ENCODE results near the gene EXOC6B. TPM values are rescaled to one million over a fixed set of nuclear protein-coding genes. Genes with fewer than 3 reads are reported as not detected.
A peak's percentile ranks its signal among the peaks of the same experiment; 100 is the strongest.

The EXOC6B gene
- total and polyA plus RNA-seq, 9 of the 15 experiments (the other 6 are each of a cell fraction or from before 2014, with no cell fraction given) = 0.28 to 4.2 (median 2.0) TPM

DNA sequence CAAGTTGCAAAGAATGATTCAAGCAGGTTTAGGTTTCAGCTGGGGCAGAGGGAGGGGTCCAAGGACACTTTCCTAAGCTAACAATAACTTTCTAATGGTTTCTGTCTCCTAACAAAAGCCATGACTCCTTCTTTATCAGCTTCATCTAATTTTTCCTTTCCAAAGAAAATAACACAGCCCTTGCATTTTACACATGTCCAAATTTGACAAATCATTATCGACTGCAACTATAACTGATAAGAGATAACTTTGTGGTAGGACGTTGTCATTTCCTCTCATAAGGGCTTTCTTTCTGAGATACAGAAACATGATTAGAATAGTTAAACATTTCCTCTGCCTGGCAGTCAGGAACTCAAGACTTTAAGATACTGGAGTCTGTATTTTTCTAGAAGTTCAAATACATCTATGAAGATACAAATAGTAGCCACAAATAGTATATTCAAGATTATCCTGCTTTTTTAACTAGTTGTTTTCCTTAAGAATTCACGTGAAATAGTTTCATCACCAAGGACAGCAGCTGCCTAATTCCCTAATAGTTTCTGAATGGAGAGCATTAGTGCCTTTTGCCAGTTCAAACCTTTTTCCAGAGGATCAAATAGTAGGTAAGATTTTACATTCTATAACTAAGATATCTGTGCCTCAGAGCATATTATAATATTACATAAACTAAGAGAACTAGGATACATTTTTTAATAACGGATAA lies 263.2 kb downstream of the EXOC6B start (continued):
- TF ChIP-seq FOXK2 (conservative IDR thresholded peaks at IDR 0.05 in 1 of 2, IDR thresholded peaks at IDR 0.05 in 1 of 2; ENCODE audit: low read depth in 2 of 2) (no peak), ZKSCAN1 (IDR thresholded peaks at IDR 0.05; ENCODE audit: low read depth, low read length) (no peak), ZBED1 (IDR thresholded peaks at IDR 0.05) (no peak)
- TF ChIP-seq, protein P1, sequence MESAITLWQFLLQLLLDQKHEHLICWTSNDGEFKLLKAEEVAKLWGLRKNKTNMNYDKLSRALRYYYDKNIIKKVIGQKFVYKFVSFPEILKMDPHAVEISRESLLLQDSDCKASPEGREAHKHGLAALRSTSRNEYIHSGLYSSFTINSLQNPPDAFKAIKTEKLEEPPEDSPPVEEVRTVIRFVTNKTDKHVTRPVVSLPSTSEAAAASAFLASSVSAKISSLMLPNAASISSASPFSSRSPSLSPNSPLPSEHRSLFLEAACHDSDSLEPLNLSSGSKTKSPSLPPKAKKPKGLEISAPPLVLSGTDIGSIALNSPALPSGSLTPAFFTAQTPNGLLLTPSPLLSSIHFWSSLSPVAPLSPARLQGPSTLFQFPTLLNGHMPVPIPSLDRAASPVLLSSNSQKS (CRISPR knock-in tag; IDR thresholded peaks at IDR 0.05) = no peak

DNA sequence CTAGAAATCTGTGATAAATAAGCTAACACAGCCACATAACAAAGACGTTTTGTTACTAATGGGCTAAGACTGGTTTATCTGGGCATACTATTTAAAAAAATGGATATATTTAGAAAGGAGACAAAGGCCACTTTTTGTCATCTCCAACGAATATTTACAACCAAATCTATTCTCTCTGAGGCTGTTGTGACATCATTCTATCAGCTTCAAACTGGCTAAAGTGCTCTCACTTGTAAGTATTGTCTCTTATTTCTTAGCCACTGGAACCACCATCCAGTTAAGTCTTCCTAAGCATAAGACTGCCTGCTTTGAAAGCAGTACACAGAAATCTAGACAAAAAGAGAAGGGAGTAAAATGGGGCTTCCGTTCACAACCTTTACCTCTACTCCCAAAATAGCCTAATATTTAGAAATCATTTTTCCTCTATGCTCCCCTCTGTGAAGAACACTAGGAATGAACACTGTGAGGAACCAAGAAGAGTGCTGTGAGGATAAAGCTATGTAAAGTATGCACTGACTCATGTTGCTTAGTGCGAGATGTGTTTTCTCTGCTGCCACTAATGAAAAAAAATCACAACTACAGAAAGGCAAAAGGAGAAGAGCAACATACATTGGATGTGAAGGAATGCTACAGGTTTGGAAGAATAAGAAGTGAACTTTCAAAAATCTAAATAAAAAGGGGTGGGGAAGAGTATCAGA lies 264.1 kb downstream of the EXOC6B start:
- intact Hi-C loops (cut with micrococcal nuclease) = no loop called here
- Histone ChIP-seq H3K36me3 (ENCODE audit: control insufficient read depth, insufficient read depth, low read length) (no peaks in the 10 kb centered on the region), H2AFZ (ENCODE audit: low read depth, low read length) (peak overlapping the region; percentile 48; the same call in 1 of the 2 replicates), H3K9ac (ENCODE audit: insufficient read depth in 1 of 2, low read depth in 2 of 2, low read length in 2 of 2) (no peak overlapping the region), H3K4me2 (ENCODE audit: insufficient read depth, low read length) (no peak overlapping the region), H3K9me3 (replicated peaks; ENCODE audit: control insufficient read depth, insufficient read depth, low read depth, low read length) (no peaks in the 10 kb centered on the region), H3K4me3 (no peak overlapping the region), H3K9me1 (ENCODE audit: control insufficient read depth, insufficient read depth, low read length) (no peaks in the 10 kb centered on the region), H3K27ac (ENCODE audit: extremely low read depth, low read depth, low read length) (no peak overlapping the region), H3K4me1 (replicated peaks in 1 of 2; ENCODE audit: control insufficient read depth in 2 of 2, insufficient read depth in 2 of 2, low read length in 2 of 2) (no peaks in the 10 kb centered on the region; a peak in 1 of 5 replicates), H3K79me2 (ENCODE audit: control insufficient read depth, insufficient read depth, low read length) (no peaks in the 10 kb centered on the region), H3K27me3 (ENCODE audit: control insufficient read depth in 2 of 2, insufficient read depth in 2 of 2, low read length in 2 of 2) (no peaks in the 10 kb centered on the region), H4K20me1 (replicated peaks; ENCODE audit: control insufficient read depth, insufficient read depth, low read length) (no peaks in the 10 kb centered on the region)
- DNase-seq (ENCODE audit: extremely low read depth in 1 of 4, low spot score in 3 of 4) (no peak), FAIRE-seq (no peak), ATAC-seq (peak; percentile 69)
- no peak for TF ChIP-seq ZNF444 (CRISPR knock-in tag; IDR thresholded peaks at IDR 0.05)
- TF ChIP-seq ZNF668 (CRISPR knock-in tag; IDR thresholded peaks at IDR 0.05) = no peak
- no peak for TF ChIP-seq CEBPB (tag; IDR thresholded peaks at IDR 0.05)
- no peak for TF ChIP-seq CHD1 (IDR thresholded peaks at IDR 0.05; ENCODE audit: low read length)
- no peak for TF ChIP-seq SMARCA4 (IDR thresholded peaks at IDR 0.05)
- TF ChIP-seq TBP (optimal IDR thresholded peaks at IDR 0.05; ENCODE audit: low read depth, low read length) = peak; percentile 80
- TF ChIP-seq, protein P2, sequence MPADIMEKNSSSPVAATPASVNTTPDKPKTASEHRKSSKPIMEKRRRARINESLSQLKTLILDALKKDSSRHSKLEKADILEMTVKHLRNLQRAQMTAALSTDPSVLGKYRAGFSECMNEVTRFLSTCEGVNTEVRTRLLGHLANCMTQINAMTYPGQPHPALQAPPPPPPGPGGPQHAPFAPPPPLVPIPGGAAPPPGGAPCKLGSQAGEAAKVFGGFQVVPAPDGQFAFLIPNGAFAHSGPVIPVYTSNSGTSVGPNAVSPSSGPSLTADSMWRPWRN (IDR thresholded peaks at IDR 0.05; ENCODE audit: low read depth) = no peak
- in situ Hi-C loops (cut with MboI) = no loop called here
- POLR2A ChIA-PET = interaction anchor here (1.2 to 1.4 kb wide), 2 partner anchors 16 to 17 kb away, joined by 3 to 4 read pairs; no protein-coding TSS in a partner anchor
- no TSS peak for BruUV-seq (replicated peaks)
- CTCF ChIA-PET (ENCODE audit: low intra/inter-chr PET ratio) = no interaction called here
- WGBS (ENCODE audit: insufficient coverage, low coverage, missing lambda C conversion rate) = 22% methylated on average over 4 of the region's 4 CpGs

Measured in K562 (cell line).